RPMI8226 (cell line): ENCODE measurements around the gene UGT1A6.
"Not testable (repeated sequence)": the region's sequence is repeated elsewhere in the genome, so short reads cannot be mapped to it uniquely, and the experiment has no call there.

Experiments
- DNase-seq: peaks from one replicate; pipeline ENCODE4 v3.0.0-alpha.2; 2015

Gene UGT1A6

GRCh38 chr2:233688341-233688740 is 4.3 kb upstream of the UGT1A6 start:
- no peak for DNase-seq

GRCh38 chr2:233689031-233689430 is 3.7 kb upstream of the UGT1A6 start:
- no peak for DNase-seq

- no peak for DNase-seq
Observed at GRCh38 chr2:233689501-233689900, 3.2 kb upstream of the UGT1A6 start.

GRCh38 chr2:233690444-233690843 is 2.2 kb upstream of the UGT1A6 start:
- DNase-seq, result no peak

GRCh38 chr2:233691443-233692433 is 952 bp upstream of the UGT1A6 start:
- DNase-seq, result no peak

GRCh38 chr2:233693963-233694362 is 1.3 kb downstream of the UGT1A6 start:
- DNase-seq, result no peak

GRCh38 chr2:233698740-233699139 is 6.0 kb downstream of the UGT1A6 start:
- DNase-seq, result no peak

GRCh38 chr2:233699424-233700027 is 6.8 kb downstream of the UGT1A6 start:
- no peak for DNase-seq

- DNase-seq, result no peak
Observed at GRCh38 chr2:233700028-233700635, 7.4 kb downstream of the UGT1A6 start.

- DNase-seq, result not testable (repeated sequence)
Observed at GRCh38 chr2:233700842-233701241, 8.2 kb downstream of the UGT1A6 start.

- DNase-seq, result no peak
Observed at GRCh38 chr2:233702238-233702637, 9.5 kb downstream of the UGT1A6 start.

GRCh38 chr2:233705911-233706506 is 13.3 kb downstream of the UGT1A6 start:
- DNase-seq, result no peak

GRCh38 chr2:233706720-233707119 is 14.0 kb downstream of the UGT1A6 start:
- DNase-seq, result no peak

- DNase-seq, result no peak
Observed at GRCh38 chr2:233707940-233708644, 15.4 kb downstream of the UGT1A6 start.

GRCh38 chr2:233708942-233709341 is 16.3 kb downstream of the UGT1A6 start:
- DNase-seq, result no peak

GRCh38 chr2:233711312-233712008 is 18.8 kb downstream of the UGT1A6 start:
- peak; percentile 57 for DNase-seq

GRCh38 chr2:233712611-233713261 is 20.0 kb downstream of the UGT1A6 start, which contains the start of gene UGT1A5:
TSS of gene UGT1A5 (plus strand) at chr2:233712907. CDS start at chr2:233712992, 85 bp downstream.
- DNase-seq, result no peak

GRCh38 chr2:233713262-233713615 is 20.5 kb downstream of the UGT1A6 start:
- no peak for DNase-seq

- DNase-seq, result no peak
Observed at GRCh38 chr2:233714121-233714520, 21.4 kb downstream of the UGT1A6 start.

- no peak for DNase-seq
Observed at GRCh38 chr2:233718552-233718951, 25.9 kb downstream of the UGT1A6 start, which contains the start of gene UGT1A4. TSS of gene UGT1A4 (plus strand) at chr2:233718736. CDS start at chr2:233718821, 85 bp downstream.

GRCh38 chr2:233728723-233729301 is 36.1 kb downstream of the UGT1A6 start, which contains the start of gene UGT1A3:
TSS of gene UGT1A3 (plus strand) at chr2:233729042. CDS start at chr2:233729127, 85 bp downstream.
- DNase-seq, result no peak
